ENCODE measurements around the gene SDSL. TPM values are rescaled to one million over a fixed set of nuclear protein-coding genes. Genes with fewer than 3 reads are reported as not detected.

Gene SDSL
- total and polyA plus RNA-seq, 2 donors, result 0.48 to 3.9 TPM

GRCh38 chr12:113400362-113400761, 21.8 kb upstream of the SDSL start:
- Histone ChIP-seq H3K4me1 (ENCODE audit: insufficient read depth) (no peaks in the 10 kb centered on the region), H3K36me3 (ENCODE audit: insufficient read depth) (no peaks in the 10 kb centered on the region), H3K27ac (ENCODE audit: low read depth) (no peak overlapping the region), H3K4me3 (ENCODE audit: low read depth, low read length) (no peak overlapping the region)
- 79% methylated on average over 4 of the region's 4 CpGs for WGBS
- no peak for DNase-seq (ENCODE audit: extremely low spot score)

DNA sequence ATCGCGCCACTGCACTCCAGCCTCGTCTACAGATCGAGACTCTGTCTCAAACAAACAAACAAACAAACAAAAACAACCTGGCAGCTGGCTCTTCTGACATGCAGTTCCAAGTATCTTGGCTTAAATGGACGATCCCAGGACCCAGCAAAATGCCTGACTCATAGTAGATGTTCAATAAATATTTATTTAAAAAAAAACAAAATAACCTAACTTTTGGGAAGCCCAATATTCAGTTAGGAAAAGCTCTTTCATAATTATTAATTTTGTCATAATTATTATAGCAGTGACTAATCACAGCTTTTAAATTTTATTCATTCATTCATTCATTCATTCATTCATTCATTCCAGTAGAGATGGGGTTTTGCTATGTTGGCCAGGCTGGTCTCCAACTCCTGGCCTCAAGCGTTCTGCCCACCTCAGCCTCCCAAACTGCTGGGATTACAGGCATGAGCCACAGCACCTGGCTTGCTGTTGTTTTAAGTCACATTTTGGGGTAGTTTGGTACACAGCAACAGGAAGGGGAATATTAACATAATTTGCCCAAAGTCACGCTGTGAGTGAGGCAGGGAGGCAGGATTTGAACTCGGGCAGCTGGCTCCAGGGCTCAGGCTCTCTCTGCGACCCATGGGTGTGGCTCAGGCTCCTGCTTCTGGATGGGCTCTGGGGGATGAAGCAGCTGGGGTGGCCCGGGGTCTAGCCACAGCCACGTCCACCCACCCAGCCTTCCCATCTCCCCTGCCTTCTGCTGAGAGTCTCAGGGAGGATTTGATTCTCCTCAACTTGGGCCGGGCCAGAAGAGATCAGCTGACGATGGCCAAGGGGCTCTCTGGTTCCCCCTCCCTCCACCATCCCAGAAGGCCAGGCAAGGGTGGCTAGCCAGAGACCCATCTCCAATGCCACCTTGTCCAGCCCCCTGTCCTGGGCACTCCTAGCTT, 20.8 kb upstream of the SDSL start:
- Histone ChIP-seq H3K4me1 (ENCODE audit: insufficient read depth) (no peaks in the 10 kb centered on the region), H3K36me3 (ENCODE audit: insufficient read depth) (no peaks in the 10 kb centered on the region), H3K4me3 (ENCODE audit: low read depth, low read length) (no peak overlapping the region), H3K27ac (ENCODE audit: low read depth) (no peak overlapping the region)
- no peak for DNase-seq (ENCODE audit: extremely low spot score)
- 66% methylated on average over 13 of the region's 13 CpGs for WGBS

GRCh38 chr12:113402586-113403260, 19.5 kb upstream of the SDSL start:
- no peaks in the 10 kb centered on the region for H3K36me3 ChIP-seq (ENCODE audit: insufficient read depth)
- 92% methylated on average over 23 of the region's 23 CpGs for WGBS
- H3K4me3 ChIP-seq (ENCODE audit: low read depth, low read length), result no peak overlapping the region

DNA sequence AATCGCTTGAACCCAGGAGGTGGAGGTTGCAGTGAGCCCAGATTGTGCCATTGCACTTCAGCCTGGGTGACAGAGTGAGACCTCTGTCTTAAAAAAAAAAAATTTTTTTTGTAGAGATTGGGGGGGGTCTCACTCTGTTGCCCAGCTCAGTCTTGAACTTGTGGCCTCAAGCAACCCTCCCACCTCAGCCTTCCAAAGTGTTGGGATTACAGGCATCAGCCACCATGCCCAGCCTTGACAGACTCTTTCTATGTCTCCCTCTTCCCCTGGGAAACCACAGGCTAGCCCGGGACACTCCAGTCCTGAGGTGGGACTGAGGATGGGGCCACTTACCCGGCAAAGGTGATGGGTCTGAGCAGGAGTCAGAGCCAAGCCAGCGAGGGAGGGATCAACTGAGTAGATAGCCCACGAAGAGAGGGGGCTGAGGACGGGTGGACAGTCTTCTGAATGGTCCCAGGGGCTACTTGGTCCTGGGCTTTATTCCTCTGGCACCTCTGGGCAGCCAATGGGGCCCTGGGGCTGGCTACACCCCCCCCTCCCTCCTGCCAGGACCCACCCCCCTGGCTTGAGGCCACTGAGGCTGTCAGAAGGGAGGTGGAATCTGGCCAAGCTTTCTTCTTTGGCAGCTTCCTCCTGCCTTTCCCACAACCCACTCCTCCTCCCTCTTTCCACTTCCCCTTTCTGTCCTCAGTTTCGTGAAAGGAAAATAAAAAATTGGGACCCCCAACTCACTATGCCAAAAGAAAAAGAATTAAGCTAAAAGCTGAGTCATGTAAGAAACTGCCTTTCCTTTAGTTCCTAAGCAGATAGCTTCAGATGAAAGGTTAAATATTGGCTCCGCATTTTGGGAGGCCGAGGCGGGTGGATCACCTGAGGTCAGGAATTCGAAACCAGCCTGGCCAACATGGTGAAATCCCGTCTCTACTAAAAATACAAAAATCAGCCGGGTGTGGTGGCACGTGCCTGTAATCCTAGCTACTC, 18.5 kb upstream of the SDSL start, which contains the start of gene SDS:
Gene SDS, minus strand, starts transcription at position 453 of the 981 bp plus-strand sequence. CDS start 4,179 bp downstream, outside the sequence.
- no peak for DNase-seq (ENCODE audit: extremely low spot score)
- no peaks in the 10 kb centered on the region for H3K4me1 ChIP-seq (ENCODE audit: insufficient read depth)
- H3K4me3 ChIP-seq (ENCODE audit: low read depth, low read length), result no peak within 1 kb of the TSS
- no peaks in the 10 kb centered on the region for H3K36me3 ChIP-seq (ENCODE audit: insufficient read depth)
- WGBS, result 40% methylated on average over 14 of the region's 14 CpGs
- H3K27ac ChIP-seq (ENCODE audit: low read depth), result no peak within 1 kb of the TSS

More at GRCh38 chr12:113402586-113403260, 19.5 kb upstream of the SDSL start:
- H3K4me1 ChIP-seq (ENCODE audit: insufficient read depth), result no peaks in the 10 kb centered on the region
- no peak overlapping the region for H3K27ac ChIP-seq (ENCODE audit: low read depth)
- DNase-seq (ENCODE audit: extremely low spot score), result no peak

DNA sequence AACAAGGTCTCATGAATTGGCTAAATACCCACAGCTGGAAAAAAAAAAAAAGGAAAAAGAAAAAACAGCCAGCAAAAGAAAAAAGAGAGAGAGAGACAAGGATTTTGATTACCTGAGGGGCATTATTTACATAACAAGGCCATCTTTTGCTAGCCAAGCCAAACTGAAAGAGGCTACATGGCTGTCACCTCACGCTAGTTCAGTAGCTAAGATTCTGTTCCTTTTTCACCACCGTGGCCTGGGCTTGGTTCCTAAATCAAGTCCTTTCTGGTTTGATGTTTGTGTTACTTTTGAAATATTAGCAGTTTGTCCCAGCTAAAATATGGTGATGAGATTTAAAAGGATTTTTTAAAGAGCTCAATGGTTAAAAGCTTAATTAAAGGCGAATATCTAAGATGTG, 16.5 kb upstream of the SDSL start:
- Histone ChIP-seq H3K4me3 (ENCODE audit: low read depth, low read length) (no peak overlapping the region), H3K4me1 (ENCODE audit: insufficient read depth) (no peaks in the 10 kb centered on the region), H3K27ac (ENCODE audit: low read depth) (no peak overlapping the region), H3K36me3 (ENCODE audit: insufficient read depth) (no peaks in the 10 kb centered on the region)
- 80% methylated on average over 3 of the region's 3 CpGs for WGBS
- no peak for DNase-seq (ENCODE audit: extremely low spot score)

DNA sequence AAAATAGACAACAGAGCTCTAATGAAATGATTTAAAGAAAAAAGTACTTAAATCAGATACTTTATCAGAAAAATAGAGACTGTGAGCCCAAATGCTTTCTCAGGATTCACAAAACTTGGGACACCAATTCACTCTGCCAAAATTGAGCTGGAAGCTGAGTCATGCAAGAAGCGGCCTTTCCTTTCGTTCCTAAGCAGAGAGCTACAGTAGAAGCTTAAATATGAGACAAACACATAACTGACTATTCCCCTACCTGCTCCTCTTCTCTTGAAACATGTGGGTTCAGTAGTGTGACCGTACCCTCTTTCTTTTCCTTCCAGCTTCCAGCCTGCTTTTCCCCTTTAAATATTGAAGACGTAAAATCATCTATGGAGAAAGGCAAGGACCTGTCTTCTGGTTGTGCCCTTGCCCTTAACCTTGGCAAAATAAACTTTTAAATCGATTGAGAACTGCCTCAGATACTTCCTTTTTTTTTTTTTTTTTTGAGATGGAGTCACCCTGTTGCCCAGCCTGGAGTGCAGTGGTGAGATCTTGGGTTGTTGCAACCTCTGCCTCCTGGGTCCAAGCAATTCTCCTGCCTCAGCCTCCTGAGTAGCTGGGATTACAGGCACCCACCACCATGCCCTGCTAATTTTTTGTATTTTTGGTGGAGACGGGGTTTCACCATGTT, 14.1 kb upstream of the SDSL start:
- H3K36me3 ChIP-seq (ENCODE audit: insufficient read depth), result no peaks in the 10 kb centered on the region
- 64% methylated on average over 6 of the region's 6 CpGs for WGBS
- H3K27ac ChIP-seq (ENCODE audit: low read depth), result no peak overlapping the region

DNA sequence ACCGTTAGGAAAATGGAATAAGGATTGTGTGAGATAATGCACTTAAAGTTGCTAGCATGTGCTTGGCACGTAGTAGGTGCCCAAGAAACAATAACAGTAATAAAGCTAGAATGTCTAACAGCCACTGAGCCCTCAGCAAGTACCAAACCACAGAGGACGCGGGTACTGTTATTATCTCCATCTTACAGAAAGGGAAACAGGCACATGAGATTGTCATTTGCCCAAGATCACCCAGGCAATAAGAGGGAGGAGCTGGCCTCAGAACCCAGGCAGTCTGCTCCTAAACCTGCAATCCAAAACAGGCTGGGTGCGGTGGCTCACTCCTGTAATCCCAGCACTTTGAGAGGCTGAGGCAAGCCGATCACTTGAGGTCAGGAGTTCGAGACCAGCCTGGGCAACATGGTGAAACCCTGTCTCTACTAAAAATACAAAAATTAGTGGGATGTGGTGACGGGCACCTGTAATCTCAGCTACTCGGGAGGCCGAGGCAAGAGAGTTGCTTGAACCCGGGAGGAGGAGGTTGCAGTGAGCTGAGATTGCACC, 13.4 kb upstream of the SDSL start:
- H3K4me1 ChIP-seq (ENCODE audit: insufficient read depth), result no peaks in the 10 kb centered on the region
- no peaks in the 10 kb centered on the region for H3K36me3 ChIP-seq (ENCODE audit: insufficient read depth)
- no peak for DNase-seq (ENCODE audit: extremely low spot score)
- no peak overlapping the region for H3K4me3 ChIP-seq (ENCODE audit: low read depth, low read length)
- H3K27ac ChIP-seq (ENCODE audit: low read depth), result no peak overlapping the region
- WGBS, result 94% methylated on average over 11 of the region's 11 CpGs

More for the DNA sequence above, 14.1 kb upstream of the SDSL start:
- Histone ChIP-seq H3K4me1 (ENCODE audit: insufficient read depth) (no peaks in the 10 kb centered on the region), H3K4me3 (ENCODE audit: low read depth, low read length) (no peak overlapping the region)
- DNase-seq (ENCODE audit: extremely low spot score), result no peak

GRCh38 chr12:113409462-113410124, 12.6 kb upstream of the SDSL start:
- H3K4me3 ChIP-seq (ENCODE audit: low read depth, low read length), result no peak overlapping the region
- no peak for DNase-seq (ENCODE audit: extremely low spot score)
- WGBS, result 72% methylated on average over 9 of the region's 9 CpGs
- no peaks in the 10 kb centered on the region for H3K4me1 ChIP-seq (ENCODE audit: insufficient read depth)
- no peak overlapping the region for H3K27ac ChIP-seq (ENCODE audit: low read depth)
- no peaks in the 10 kb centered on the region for H3K36me3 ChIP-seq (ENCODE audit: insufficient read depth)

GRCh38 chr12:113413488-113413939, 8.7 kb upstream of the SDSL start:
- no peak overlapping the region for H3K4me3 ChIP-seq (ENCODE audit: low read depth, low read length)
- no peak for DNase-seq (ENCODE audit: extremely low spot score)
- WGBS, result 63% methylated on average over 11 of the region's 11 CpGs
- H3K4me1 ChIP-seq (ENCODE audit: insufficient read depth), result no peaks in the 10 kb centered on the region
- no peak overlapping the region for H3K27ac ChIP-seq (ENCODE audit: low read depth)
- no peaks in the 10 kb centered on the region for H3K36me3 ChIP-seq (ENCODE audit: insufficient read depth)

GRCh38 chr12:113414519-113415038, 7.6 kb upstream of the SDSL start:
- no peak overlapping the region for H3K27ac ChIP-seq (ENCODE audit: low read depth)
- no peak overlapping the region for H3K4me3 ChIP-seq (ENCODE audit: low read depth, low read length)
- DNase-seq (ENCODE audit: extremely low spot score), result no peak
- WGBS, result 88% methylated on average over 9 of the region's 9 CpGs
- no peaks in the 10 kb centered on the region for H3K4me1 ChIP-seq (ENCODE audit: insufficient read depth)
- no peaks in the 10 kb centered on the region for H3K36me3 ChIP-seq (ENCODE audit: insufficient read depth)

- no peaks in the 10 kb centered on the region for H3K4me1 ChIP-seq (ENCODE audit: insufficient read depth)
- H3K4me3 ChIP-seq (ENCODE audit: low read depth, low read length), result no peak overlapping the region
- no peak overlapping the region for H3K27ac ChIP-seq (ENCODE audit: low read depth)
- 35% methylated on average over 6 of the region's 6 CpGs for WGBS
- no peak for DNase-seq (ENCODE audit: extremely low spot score)
- no peaks in the 10 kb centered on the region for H3K36me3 ChIP-seq (ENCODE audit: insufficient read depth)
Measured at GRCh38 chr12:113416091-113416754, 6.0 kb upstream of the SDSL start.
